OCI-LY7 (cell line): ENCODE results near the gene BCLAF1. TPM values are rescaled to one million over a fixed set of nuclear protein-coding genes. Genes with fewer than 3 reads are reported as not detected.

Experiments used
- BruUV-seq: library from RNA; stranded (reverse); fragments of 400-500 nt; replicated peaks from 2 replicates; lab custom pipeline; 2021; lab: Mats Ljungman, UMichigan
- CTCF ChIA-PET: fragments of 300-600 bp; sonication (Branson Sonifier 250); formaldehyde crosslinking; loops from one replicate; lab custom pipeline; 2022; ENCODE audit warnings: antibody characterized with exemption; ENCODE audit not compliant: unreplicated experiment; lab: Charles Lee
- POLR2A ChIA-PET: fragments of 300-600 bp; sonication (Branson Sonifier 250); formaldehyde crosslinking; loops from one replicate; lab custom pipeline; 2022; ENCODE audit warnings: antibody characterized with exemption; lab: Charles Lee
- DNase-seq: peaks from one replicate; pipeline ENCODE4 v3.0.0-alpha.2; 2015; ENCODE audit warnings: low spot score
- H2AFZ ChIP-seq: fragments of 200-600 bp; sonication (generic), shearing (Covaris generic); 2 replicates; pipeline ENCODE4 v1.6.1; 2014; ENCODE audit warnings: mild to moderate bottlenecking, antibody characterized with exemption, low read length, moderate library complexity
- H3K27ac ChIP-seq: fragments of 200-600 bp; sonication (generic); 2 replicates; pipeline ENCODE4 v1.5.1; 2014; ENCODE audit warnings: mixed run types, low read depth, mild to moderate bottlenecking, moderate library complexity, low read length, inconsistent platforms; ENCODE audit not compliant: poor library complexity, severe bottlenecking
- H3K36me3 ChIP-seq: fragments of 200-600 bp; sonication (generic); 2 replicates; pipeline ENCODE4 v1.6.1; 2014; ENCODE audit warnings: mild to moderate bottlenecking, antibody characterized with exemption, low read length, moderate library complexity, mixed read lengths; ENCODE audit not compliant: insufficient read depth
- H3K4me1 ChIP-seq: fragments of 200-600 bp; sonication (generic); 2 replicates; pipeline ENCODE4 v1.5.1; 2014; ENCODE audit warnings: mild to moderate bottlenecking, low read length; ENCODE audit not compliant: insufficient read depth, poor library complexity, severe bottlenecking
- H3K4me2 ChIP-seq: fragments of 200-600 bp; sonication (generic); 2 replicates; pipeline ENCODE4 v1.6.1; 2014; ENCODE audit warnings: mild to moderate bottlenecking, low read length
- H3K4me3 ChIP-seq: fragments of 200-600 bp; sonication (generic); 2 replicates; pipeline ENCODE4 v1.5.1; 2014; ENCODE audit warnings: mild to moderate bottlenecking, low read depth, low read length; ENCODE audit not compliant: poor library complexity, severe bottlenecking
- H3K79me2 ChIP-seq: fragments of 200-600 bp; sonication (generic); 2 replicates; pipeline ENCODE4 v1.6.1; 2016; ENCODE audit warnings: low read depth, mild to moderate bottlenecking, low read length, moderate library complexity, mixed read lengths; ENCODE audit not compliant: insufficient read depth
- H3K9me2 ChIP-seq: fragments of 200-600 bp; sonication (generic); 2 replicates; pipeline ENCODE4 v1.6.1; 2016; ENCODE audit warnings: mild to moderate bottlenecking, low read length, mixed read lengths; ENCODE audit not compliant: insufficient read depth
- H3K9me3 ChIP-seq: fragments of 200-600 bp; sonication (generic); 2 replicates; pipeline ENCODE4 v1.6.1; 2014; ENCODE audit warnings: mild to moderate bottlenecking, mixed run types, low read length, mixed read lengths
- H4K20me1 ChIP-seq: fragments of 200-600 bp; sonication (generic); 2 replicates; pipeline ENCODE4 v1.6.1; 2014; ENCODE audit warnings: mild to moderate bottlenecking, antibody characterized with exemption, low read length, moderate library complexity, mixed read lengths; ENCODE audit not compliant: insufficient read depth
- CTCF ChIP-seq: fragments of 200-600 bp; sonication (generic); conservative IDR thresholded peaks from 2 replicates; pipeline ENCODE4 v1.5.1; 2014; ENCODE audit warnings: mild to moderate bottlenecking, antibody characterized with exemption, low read length, moderate library complexity, mixed read lengths
- EZH2phosphoT487 ChIP-seq: fragments of 200-600 bp; sonication (generic); IDR thresholded peaks from 2 replicates; pipeline ENCODE4 v1.6.1; 2018; ENCODE audit warnings: low read depth, borderline replicate concordance, mild to moderate bottlenecking, mixed run types, antibody characterized with exemption, low read length, moderate library complexity, mixed read lengths
- intact Hi-C: fragments of 100-400 bp; cut with micrococcal nuclease; formaldehyde crosslinking; loops from one replicate; pipeline ENCODE4 v1.10.0; 2022; ENCODE audit not compliant: unreplicated experiment
- total RNA-seq, 2 experiments: library from RNA; depleted of rRNA in 1 of 2; stranded (reverse); fragments of >200 nt in 1 of 2; shearing (Covaris generic) in 1 of 2; gene quantifications; 2 replicates each; pipeline ENCODE4 v1.2.3, GENCODE V29; 2014 to 2022

BCLAF1 gene
- total RNA-seq, 2 experiments from 2014 or later: 130 to 186 TPM

- Histone ChIP-seq H3K4me3 (no peak overlapping the region), H2AFZ (no peak overlapping the region), H4K20me1 (no peaks in the 10 kb centered on the region), H3K4me1 (no peaks in the 10 kb centered on the region), H3K79me2 (no peaks in the 10 kb centered on the region), H3K9me3 (no peaks in the 10 kb centered on the region), H3K27ac (no peak overlapping the region), H3K4me2 (no peak overlapping the region), H3K36me3 (no peaks in the 10 kb centered on the region), H3K9me2 (no peaks in the 10 kb centered on the region)
- CTCF ChIA-PET: no interaction called here
- intact Hi-C loops: no loop called here
- TF ChIP-seq CTCF (no peak), EZH2phosphoT487 (no peak)
- no TSS peak for BruUV-seq
- POLR2A ChIA-PET: interaction anchor here (1.1 kb wide), 1 partner anchor 19 kb away, joined by 4 read pairs; no protein-coding TSS in a partner anchor
- no peak for DNase-seq
Observed at GRCh38 chr6:136212608-136213007, 77.0 kb downstream of the BCLAF1 start.

- no peak overlapping the region for H3K4me2 ChIP-seq
- no peaks in the 10 kb centered on the region for H3K36me3 ChIP-seq
- intact Hi-C loops: no loop called here
- H3K9me3 ChIP-seq: no peaks in the 10 kb centered on the region
- no peak for DNase-seq
- no peak overlapping the region for H3K27ac ChIP-seq
- no peaks in the 10 kb centered on the region for H3K79me2 ChIP-seq
- H2AFZ ChIP-seq: no peak overlapping the region
- no TSS peak for BruUV-seq
- H3K4me1 ChIP-seq: no peaks in the 10 kb centered on the region
- ChIA-PET POLR2A (no interaction called here), CTCF (no interaction called here)
- TF ChIP-seq CTCF: no peak
- TF ChIP-seq EZH2phosphoT487: no peak
- H3K4me3 ChIP-seq: no peak overlapping the region
- H4K20me1 ChIP-seq: no peaks in the 10 kb centered on the region
- no peaks in the 10 kb centered on the region for H3K9me2 ChIP-seq
Observed at GRCh38 chr6:136210398-136211165, 79.1 kb downstream of the BCLAF1 start.

- ChIA-PET POLR2A (no interaction called here), CTCF (no interaction called here)
- no peaks in the 10 kb centered on the region for H3K9me2 ChIP-seq
- no peaks in the 10 kb centered on the region for H3K4me1 ChIP-seq
- H2AFZ ChIP-seq: no peak overlapping the region
- no peak overlapping the region for H3K27ac ChIP-seq
- no peaks in the 10 kb centered on the region for H4K20me1 ChIP-seq
- no peaks in the 10 kb centered on the region for H3K79me2 ChIP-seq
- H3K4me3 ChIP-seq: no peak overlapping the region
- H3K4me2 ChIP-seq: no peak overlapping the region
- no peaks in the 10 kb centered on the region for H3K36me3 ChIP-seq
- no peaks in the 10 kb centered on the region for H3K9me3 ChIP-seq
- no peak for TF ChIP-seq CTCF
- no peak for TF ChIP-seq EZH2phosphoT487
- intact Hi-C loops: no loop called here
- BruUV-seq: no TSS peak
- no peak for DNase-seq
Observed at GRCh38 chr6:136209496-136209895, 80.2 kb downstream of the BCLAF1 start.
